ENCODE measurements around the gene ZNF835.

ZNF835 gene

DNA sequence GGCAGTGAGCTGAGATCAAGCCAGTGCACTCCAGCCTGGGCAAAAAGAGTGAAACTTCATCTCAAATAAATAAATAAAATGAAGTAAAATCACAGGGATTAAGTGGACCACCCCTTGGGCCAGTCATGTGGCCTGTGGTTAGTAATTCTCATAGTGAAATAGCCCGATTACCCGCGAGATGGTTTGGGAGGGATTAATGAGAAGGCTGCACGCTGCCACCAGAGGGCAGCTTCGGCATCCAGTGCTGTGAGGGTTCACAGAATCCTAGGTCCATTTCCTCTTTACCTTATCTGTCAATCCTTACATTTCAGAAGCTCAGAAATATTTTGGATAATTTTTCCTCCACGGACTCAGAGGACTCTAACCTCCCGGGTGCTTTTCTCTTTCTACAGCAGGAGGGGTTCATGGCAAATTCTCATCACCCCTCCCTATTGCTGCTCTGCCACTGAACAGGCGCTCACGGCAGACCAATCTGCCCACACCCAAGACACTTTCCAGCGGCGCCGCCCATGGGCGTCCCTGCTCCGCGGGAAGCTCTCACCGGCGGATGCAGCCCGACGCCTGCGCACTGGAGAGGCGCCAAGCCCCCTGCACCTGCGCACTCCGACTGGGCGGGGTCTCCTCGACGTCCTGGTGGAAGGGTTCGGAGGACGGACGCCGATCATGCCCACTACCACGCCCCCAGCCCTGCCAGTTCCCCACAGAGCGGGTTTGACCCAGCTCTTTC, 11.0 kb downstream of the ZNF835 start:
- DNase-seq = no peak

DNA sequence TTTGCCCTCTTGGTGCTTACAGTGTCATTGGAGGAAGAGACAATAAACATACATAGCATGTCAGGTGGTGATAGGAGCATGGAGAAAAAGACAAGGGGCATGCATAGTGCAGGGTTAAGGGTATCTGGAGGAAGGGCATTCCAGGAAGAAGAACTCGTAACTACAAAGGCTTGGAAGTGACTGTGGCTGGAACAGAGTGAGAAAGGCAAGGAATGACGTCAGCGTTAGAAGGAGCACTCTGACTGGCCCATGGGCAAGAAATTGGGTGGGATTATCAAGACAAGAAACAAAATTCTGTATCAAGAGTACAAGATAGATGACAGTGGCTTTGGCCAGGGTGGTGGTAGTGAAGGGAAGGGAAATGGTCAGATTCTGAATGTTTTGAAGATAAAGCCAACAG, 17.4 kb downstream of the ZNF835 start:
- DNase-seq = no peak

DNA sequence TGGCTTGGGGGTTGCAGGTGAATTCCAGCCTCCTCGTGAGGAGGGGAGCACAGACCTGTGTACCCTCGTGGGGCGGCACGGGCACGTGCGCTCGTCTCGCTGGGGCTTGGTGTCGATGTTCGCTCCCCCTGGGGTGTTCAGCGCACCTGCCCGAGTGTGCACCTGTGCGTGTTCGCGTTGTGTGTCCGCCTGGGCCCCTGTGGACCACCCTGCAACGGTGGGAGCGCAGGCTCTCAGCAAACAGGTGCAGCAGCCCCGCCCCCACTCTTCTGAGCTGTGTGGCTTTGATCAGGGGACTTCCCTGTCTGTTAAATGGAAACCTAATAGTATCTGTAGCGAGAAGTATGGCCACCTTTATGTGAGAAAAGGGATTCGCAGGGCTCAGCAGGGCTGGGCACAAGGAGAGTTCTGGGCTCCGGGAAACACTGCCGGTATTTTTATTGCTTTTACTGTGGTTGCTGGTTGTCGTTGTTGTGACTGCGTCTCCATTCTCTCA, 28.0 kb downstream of the ZNF835 start:
- DNase-seq = no peak

DNA sequence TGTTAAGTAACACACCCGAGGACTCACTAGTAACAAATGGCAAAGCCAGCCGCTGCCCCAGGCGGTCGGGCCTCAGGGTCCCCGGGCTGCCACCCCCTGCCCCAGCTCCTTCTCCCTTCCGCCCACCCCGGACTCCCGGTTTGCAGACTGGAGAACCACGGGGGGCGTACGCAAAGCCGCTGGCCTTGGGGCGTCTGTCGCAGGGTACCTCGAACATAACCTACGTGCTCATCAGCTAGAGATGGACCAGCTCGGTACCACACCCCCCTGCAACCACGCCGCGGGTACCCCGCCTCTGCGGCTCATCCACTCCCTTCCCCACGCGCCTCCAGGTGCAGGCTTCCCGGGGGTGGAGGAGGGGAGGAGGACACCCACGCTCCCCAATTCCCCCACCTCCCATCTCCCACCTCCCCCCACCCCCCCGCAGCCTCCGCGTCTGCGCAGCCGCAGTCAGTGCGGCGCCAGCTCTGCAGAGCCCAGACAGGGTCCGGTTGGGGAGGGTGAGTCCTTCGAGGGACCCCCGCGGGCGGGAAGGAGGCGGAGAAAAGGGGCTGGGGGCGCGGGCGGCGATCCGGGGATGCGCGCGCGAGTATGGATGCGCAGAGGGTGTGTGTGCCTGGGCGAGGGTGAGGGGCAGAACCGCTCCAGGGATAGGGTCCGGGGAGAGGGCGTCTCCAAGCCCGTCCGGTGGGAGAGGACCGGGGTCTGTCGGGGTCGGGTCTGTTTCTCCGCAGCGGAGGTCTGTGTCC, 28.7 kb downstream of the ZNF835 start, which contains the start of gene SMIM17:
Gene SMIM17, plus strand, starts transcription at position 449 of the 749 bp plus-strand sequence. CDS start 2,509 bp downstream, outside the sequence.
- DNase-seq = no peak

DNA sequence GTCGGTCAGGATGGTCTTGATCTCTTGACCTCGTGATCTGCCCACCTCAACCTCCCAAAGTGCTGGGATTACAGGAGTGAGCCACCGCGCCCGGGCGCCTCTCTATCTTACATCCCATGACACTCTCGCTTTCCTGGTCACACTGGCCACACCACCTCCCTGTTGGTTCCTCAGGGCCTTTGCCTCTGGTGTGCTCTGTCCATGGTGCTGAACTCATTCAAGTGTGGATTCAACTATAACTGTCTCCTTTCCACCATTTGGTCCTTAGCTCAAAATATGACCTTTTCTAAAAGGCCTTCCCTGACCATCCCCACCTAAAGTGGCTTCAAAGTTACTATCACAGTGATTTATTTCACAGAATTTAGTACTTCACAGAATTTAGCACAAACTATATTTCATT, 32.3 kb downstream of the ZNF835 start:
- DNase-seq = no peak

DNA sequence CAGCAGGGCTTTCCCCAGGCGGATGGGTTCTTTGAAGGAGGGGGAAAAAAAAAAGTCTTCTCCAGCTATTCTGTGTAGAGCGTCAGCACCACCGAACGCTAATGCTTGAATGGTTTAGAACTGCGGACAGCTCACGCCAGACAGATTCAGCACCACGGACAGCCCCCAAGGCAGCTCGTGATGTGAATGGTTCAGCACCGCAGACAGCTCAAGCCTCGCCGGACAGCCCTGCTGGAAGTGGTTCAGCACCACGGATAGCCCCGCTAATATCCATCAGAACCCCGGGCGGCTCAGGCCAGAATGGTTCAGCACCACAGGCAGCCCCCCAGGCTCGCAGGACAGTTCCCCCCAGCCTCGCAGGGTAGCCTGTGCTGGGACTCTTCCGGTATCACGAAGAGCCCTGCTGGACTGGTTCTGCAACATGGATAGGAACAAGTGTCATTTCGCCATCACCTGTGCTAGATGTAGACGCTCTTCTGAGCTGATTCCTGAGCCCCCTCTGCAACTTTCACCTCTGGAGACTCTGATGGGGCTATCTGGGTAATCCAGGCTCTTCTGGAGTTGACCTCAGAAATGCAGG, 33.5 kb downstream of the ZNF835 start:
- no peak for DNase-seq

DNA sequence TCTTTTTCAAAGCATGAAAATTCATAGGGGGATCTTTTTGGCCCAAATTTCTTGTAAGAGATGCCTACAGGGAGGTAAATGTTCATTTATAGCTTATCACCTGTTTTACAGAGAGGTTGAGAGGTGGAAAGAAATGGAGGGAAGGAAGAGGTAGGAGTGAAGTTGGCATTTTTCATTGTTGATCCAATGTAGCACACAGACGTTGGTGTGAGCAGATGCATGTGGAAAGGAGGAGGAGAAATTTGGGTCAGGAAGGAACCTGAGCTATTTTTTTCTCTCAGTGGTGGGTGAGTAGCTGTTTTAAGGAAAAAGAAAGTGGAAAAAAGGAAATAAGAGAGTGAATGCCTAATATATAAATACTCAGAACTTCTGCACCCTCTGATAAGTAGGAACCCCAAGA, 38.5 kb downstream of the ZNF835 start:
- no peak for DNase-seq

DNA sequence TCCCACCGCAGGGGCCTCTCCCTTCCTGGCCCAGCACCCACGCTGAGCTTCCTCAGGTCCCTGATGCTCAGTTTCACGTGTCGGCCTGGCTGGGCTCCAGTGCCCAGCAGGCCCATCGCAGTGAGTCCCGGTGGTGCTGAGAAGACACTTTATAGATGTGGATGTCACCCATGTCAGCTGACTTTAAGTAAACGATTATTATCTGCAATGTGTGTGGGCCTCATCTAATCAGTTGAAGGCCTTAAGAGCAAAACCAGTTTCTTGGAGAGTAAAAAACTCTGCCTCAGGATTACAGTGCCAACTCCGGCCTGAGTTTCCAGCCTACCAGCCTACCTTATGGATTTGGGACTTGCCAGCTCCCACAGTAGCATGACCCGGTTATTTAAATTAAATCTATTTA, 45.8 kb downstream of the ZNF835 start:
- DNase-seq = no peak

DNA sequence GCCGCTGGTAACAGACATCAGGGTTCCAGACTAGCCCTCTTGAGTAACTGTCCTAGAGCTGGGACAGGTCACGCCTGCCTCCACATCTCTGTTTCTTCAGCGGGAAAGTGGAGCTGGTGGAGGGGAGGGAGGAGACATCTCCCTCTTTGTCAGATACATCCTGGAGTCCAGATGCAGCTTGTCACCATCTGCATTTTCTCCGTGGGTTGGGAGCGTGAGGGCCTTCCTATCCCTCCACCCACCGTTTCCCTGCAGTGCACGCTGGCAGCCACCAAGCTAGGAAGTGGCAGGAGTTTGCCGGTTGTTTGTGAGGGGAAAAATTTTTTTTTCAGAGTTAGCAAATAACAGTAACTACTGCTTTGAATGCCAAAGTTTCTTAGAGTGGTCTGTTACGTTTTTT, 48.6 kb downstream of the ZNF835 start:
- no peak for DNase-seq

DNA sequence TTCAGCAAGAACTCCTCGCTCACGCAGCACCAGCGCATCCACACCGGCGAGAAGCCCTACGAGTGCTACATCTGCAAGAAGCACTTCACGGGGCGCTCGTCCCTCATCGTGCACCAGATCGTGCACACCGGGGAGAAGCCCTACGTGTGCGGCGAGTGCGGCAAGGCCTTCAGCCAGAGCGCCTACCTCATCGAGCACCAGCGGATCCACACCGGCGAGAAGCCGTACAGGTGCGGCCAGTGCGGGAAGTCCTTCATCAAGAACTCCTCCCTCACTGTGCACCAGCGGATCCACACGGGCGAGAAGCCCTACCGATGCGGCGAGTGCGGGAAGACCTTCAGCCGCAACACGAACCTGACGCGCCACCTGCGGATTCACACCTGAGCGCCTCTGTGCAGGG, 49.2 kb downstream of the ZNF835 start:
- no peak for DNase-seq

DNA sequence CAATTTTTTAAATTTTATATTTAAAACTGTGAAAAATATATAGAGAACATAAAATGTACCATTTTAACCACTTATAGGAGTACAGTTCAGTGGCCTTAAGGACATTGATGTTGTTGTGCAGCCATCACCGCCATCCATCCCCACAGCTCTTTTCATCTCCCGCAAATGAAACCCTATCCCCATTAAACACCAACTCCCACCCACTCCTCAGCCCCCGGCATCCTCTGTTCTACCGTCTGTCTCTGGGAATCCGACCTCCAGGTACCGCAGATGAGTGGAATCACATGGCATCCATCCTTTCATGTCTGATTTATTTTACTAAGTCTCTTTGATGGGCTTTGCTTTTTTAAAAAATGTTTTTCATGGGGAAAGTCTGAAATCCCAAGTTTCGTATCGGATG, 52.4 kb downstream of the ZNF835 start:
- DNase-seq = no peak

DNA sequence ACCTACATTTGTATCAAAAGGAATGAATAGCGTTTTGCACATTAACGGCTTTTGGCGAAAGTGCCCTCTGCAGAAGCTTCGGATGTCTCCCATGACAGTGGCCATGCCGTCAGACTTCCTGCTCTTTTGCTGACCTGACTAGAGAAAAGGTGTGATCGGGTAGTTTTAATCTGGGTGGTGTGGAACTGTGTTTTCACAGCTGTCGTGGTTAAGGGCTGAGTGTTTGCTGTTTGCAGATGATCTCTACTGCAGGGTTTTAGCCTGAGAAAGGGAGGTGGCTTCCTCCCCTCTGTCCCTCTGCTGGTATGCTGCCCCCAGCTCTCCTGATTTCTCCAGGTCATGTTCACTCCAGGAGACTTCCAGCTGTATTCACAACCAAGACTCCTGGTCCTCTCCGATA, 54.0 kb downstream of the ZNF835 start:
- DNase-seq = no peak

DNA sequence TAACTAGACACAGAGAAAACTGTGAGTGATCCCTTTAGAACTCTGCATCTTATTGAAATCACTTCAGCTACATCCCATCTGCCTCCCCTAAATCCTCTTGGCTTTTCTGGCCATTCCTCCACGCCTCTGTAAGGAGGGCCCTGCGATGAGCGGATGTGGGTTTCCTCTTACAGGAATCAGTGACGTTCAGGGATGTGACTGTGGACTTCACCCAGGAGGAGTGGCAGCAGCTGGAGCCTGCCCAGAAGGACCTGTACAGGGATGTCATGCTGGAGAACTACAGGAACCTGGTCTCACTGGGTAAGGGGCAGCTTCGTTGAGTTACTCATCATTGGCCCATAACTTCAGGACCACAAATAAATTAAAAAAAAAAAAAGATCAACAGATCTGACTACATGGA, 57.9 kb downstream of the ZNF835 start:
- DNase-seq = no peak

DNA sequence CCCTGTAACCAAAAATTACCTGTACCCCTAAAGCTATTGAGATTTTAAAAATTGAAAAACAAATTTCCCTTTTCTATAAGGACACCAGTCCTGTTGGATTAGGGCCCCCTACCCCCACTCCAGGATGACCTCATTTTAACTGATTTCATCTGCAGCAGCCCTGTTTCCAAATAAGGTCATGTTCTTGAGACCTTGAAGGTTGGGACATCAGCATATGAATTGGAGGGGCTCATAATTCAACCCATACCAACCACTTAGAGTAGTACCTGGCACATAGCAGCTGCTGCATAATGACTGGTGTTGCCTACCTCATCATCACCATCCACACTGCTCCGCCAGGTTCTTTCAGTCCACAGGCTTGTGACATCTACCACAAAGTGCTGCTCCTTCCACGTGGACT, 58.8 kb downstream of the ZNF835 start:
- no peak for DNase-seq

Measured in NCI-H2171 (cell line).